SK-N-SH (cell line): ENCODE measurements around the gene IL1F10.

ENCODE experiments used
- CTCF ChIP-seq: fragments of 200-600 bp; sonication (generic); IDR thresholded peaks from 2 replicates; pipeline ENCODE4 v1.6.1; 2017; ENCODE audit warnings: antibody characterized with exemption, mild to moderate bottlenecking, moderate library complexity
- EP300 ChIP-seq, 2 experiments: IDR thresholded peaks; 2 replicates each; pipeline versions ENCODE4 v1.4.0 to v1.6.1; 2012; ENCODE audit warnings: borderline replicate concordance in 1 of 2, low read depth in 1 of 2, low read length in 1 of 2
- POLR2AphosphoS5 ChIP-seq: IDR thresholded peaks from 2 replicates; pipeline ENCODE4 v1.6.1; 2012; ENCODE audit warnings: low read depth, low read length
- RAD21 ChIP-seq: IDR thresholded peaks from 2 replicates; pipeline ENCODE4 v1.6.1; 2012; ENCODE audit warnings: mild to moderate bottlenecking, low read length
- TF ChIP-seq, protein P1 (sequence below): IDR thresholded peaks from 2 replicates; pipeline ENCODE4 v1.6.1; 2012; ENCODE audit warnings: mild to moderate bottlenecking, low read depth, low read length, moderate library complexity

DNA sequence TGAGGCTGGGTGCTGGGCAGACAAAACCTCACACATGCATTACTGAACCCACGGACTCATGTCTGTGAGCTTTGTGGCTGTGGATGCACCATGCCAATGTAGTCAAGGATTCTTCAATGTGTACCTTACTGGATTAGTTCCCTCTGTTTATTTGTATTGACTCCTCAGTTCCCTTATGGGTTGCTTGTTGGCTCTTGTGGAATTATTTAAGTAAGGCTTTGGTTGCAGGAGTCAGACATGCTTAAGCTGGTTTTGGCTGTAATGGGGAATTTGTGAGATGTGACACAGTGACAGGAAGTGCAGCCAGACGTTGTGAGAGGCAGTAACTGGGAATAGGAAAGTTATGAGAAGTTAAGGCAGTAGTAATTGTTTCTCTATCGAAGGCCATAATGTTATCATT is 46.0 kb downstream of the IL1F10 start:
- TF ChIP-seq CTCF: no peak
- TF ChIP-seq, protein P1, sequence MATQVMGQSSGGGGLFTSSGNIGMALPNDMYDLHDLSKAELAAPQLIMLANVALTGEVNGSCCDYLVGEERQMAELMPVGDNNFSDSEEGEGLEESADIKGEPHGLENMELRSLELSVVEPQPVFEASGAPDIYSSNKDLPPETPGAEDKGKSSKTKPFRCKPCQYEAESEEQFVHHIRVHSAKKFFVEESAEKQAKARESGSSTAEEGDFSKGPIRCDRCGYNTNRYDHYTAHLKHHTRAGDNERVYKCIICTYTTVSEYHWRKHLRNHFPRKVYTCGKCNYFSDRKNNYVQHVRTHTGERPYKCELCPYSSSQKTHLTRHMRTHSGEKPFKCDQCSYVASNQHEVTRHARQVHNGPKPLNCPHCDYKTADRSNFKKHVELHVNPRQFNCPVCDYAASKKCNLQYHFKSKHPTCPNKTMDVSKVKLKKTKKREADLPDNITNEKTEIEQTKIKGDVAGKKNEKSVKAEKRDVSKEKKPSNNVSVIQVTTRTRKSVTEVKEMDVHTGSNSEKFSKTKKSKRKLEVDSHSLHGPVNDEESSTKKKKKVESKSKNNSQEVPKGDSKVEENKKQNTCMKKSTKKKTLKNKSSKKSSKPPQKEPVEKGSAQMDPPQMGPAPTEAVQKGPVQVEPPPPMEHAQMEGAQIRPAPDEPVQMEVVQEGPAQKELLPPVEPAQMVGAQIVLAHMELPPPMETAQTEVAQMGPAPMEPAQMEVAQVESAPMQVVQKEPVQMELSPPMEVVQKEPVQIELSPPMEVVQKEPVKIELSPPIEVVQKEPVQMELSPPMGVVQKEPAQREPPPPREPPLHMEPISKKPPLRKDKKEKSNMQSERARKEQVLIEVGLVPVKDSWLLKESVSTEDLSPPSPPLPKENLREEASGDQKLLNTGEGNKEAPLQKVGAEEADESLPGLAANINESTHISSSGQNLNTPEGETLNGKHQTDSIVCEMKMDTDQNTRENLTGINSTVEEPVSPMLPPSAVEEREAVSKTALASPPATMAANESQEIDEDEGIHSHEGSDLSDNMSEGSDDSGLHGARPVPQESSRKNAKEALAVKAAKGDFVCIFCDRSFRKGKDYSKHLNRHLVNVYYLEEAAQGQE: no peak
- TF ChIP-seq EP300 (IDR thresholded peaks at IDR 0.05; ENCODE audit: borderline replicate concordance in 1 of 2, low read depth in 1 of 2, low read length in 1 of 2): no peak
- TF ChIP-seq POLR2AphosphoS5: no peak
- no peak for TF ChIP-seq RAD21
